GM18498 (cell line): ENCODE measurements around the gene SH3YL1.

Source experiments
- ATAC-seq: cut with Tn5 transposase; IDR thresholded peaks from one replicate; pipeline ENCODE4 v1.9.1; 2021; ENCODE audit warnings: mild to moderate bottlenecking, moderate library complexity; ENCODE audit not compliant: unreplicated experiment

SH3YL1 gene

DNA sequence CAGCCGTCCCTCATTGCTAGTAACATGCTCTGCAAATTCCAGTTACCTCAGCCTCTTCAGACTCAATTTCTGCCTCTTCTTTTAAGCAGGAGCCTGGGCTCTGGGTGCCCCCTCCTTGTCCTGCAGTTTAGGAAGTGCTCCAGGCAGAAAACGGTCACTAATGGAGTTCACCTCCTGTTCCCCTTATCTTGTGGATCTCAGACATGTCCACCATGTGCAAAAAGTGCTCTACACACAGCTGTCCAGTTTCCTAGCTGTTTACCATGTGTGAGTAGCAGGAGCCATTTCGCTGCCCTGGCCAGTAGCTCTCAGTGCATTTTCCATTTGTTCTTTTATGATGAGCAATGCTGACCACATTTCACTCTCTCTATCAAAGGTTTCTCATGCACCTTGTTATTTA lies 4.9 kb downstream of the SH3YL1 start:
- no peak for ATAC-seq

GRCh38 chr2:257842-258241 lies 6.0 kb downstream of the SH3YL1 start:
- ATAC-seq = no peak

- ATAC-seq = no peak
These were observed 6.4 kb downstream of the SH3YL1 start for GRCh38 chr2:257429-257828.

DNA sequence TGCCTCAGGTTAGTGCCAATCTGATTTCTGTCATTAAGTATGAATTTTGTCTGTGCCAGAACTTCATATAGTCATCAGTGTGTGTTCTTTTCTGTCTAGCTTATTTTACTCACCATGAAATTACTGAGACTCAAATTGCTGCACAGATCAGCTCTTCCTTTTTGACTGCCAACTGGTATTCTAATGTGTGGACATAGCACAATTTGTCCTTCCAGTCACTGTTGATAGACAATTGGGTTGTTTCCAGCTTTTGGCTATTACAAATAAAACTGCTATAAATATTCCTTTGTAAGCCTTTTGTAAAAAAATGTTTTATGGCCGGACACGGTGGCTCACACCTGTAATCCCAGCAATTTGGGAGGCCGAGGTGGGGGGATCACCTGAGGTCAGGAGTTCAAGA lies 7.7 kb downstream of the SH3YL1 start:
- ATAC-seq = no peak

GRCh38 chr2:255195-255594 lies 8.6 kb downstream of the SH3YL1 start:
- ATAC-seq = no peak

DNA sequence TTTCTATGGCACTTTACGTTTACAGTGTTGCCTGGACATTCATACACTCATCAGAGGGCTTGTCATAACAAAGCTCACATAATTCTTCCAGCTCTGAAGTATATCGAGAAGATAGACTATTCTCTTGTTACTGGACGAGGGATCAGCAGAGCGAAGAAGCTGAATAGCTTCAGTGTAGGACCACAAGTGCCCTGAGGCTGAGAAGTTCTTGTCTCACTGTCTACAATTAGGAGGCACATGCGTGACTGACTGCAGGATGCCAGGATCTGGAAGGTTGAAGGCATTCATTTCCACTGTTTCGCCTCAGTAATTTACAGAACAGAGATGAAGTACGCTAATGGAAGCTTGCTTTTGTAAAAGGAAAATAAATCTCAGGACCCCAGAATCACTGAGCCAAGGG lies 9.6 kb downstream of the SH3YL1 start:
- ATAC-seq = no peak

- no peak for ATAC-seq
These were observed 10.6 kb downstream of the SH3YL1 start for GRCh38 chr2:253202-253638.

DNA sequence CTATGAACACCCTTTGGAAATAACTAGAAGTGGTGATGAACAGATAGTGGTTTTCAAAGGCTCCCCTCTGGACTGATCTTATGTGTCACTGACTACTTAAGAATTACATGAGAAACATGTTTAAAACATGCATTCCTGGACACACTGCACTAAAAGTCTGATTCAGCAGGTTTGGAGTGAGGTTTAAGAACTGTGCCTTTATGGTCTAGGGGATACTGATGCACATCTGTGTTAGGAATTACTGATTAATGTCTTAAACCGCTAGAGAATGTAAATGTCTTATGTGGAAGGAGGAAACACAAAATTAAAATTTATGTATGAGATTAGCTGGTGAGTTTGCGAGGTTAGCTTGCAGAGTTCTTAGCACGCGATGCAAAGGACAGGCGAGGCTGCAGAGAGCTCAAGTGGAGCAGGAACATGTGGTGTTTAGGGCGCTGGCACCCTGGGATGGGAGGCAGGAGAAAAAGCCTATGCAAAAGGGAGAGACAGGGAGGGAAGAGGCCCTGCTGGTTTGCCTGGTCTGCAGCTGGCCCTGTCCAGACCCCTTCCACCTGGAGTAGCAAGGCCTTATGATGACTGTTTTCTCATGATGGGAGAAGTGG lies 11.7 kb downstream of the SH3YL1 start:
- ATAC-seq = no peak

GRCh38 chr2:249538-250042 lies 14.2 kb downstream of the SH3YL1 start:
- no peak for ATAC-seq

- ATAC-seq = no peak
These were observed 15.1 kb downstream of the SH3YL1 start for GRCh38 chr2:248724-249123.

GRCh38 chr2:246489-247144 lies 17.2 kb downstream of the SH3YL1 start:
- peak; percentile 64 for ATAC-seq

GRCh38 chr2:244547-244946 lies 19.3 kb downstream of the SH3YL1 start:
- ATAC-seq = no peak

- ATAC-seq = no peak
These were observed 25.0 kb downstream of the SH3YL1 start for GRCh38 chr2:238869-239268.

DNA sequence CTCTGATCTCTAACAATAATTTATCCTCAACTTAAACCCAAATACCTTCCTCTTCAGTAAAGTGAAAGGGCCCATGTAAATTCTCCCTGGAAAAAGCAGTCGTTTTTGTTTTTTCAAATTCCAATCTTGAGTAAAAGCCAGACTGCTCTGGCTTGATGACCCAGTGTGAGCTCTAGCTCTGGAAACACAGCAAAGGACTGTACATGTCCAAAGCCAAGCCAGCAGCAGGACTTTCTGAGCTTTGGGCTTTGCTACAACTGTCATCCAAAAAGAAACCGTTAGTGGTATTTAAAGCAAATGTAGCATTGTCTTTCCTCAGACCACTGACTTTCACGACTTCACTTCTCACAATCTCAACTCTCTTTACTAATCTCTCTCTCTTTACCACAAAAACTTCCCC lies 25.4 kb downstream of the SH3YL1 start:
- no peak for ATAC-seq

DNA sequence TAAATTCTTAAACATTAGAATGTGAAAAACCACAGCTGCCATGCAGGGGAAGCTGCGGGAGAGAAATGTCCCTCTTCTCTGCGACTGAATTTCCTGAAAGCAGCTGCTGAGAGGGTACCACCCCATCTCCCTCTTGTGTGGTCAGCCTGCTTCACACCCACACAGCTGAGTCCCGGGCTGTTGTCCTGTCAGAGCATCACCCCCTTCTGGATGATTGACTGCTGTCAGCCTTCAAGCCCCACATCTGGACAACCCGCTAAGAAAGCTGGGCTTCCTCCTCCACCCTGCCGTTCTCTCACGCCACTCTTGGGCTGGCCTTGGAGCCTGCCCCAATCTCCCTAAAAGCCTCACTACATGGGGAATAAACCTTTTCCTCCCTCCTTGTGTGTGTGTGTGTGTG lies 26.0 kb downstream of the SH3YL1 start:
- no peak for ATAC-seq

GRCh38 chr2:236993-237539 lies 26.8 kb downstream of the SH3YL1 start:
- no peak for ATAC-seq

- ATAC-seq = no peak
These were observed 29.4 kb downstream of the SH3YL1 start for GRCh38 chr2:234421-234820.

GRCh38 chr2:233030-233429 lies 30.8 kb downstream of the SH3YL1 start:
- no peak for ATAC-seq

- ATAC-seq = no peak
These were observed 32.2 kb downstream of the SH3YL1 start for GRCh38 chr2:231521-232185.

DNA sequence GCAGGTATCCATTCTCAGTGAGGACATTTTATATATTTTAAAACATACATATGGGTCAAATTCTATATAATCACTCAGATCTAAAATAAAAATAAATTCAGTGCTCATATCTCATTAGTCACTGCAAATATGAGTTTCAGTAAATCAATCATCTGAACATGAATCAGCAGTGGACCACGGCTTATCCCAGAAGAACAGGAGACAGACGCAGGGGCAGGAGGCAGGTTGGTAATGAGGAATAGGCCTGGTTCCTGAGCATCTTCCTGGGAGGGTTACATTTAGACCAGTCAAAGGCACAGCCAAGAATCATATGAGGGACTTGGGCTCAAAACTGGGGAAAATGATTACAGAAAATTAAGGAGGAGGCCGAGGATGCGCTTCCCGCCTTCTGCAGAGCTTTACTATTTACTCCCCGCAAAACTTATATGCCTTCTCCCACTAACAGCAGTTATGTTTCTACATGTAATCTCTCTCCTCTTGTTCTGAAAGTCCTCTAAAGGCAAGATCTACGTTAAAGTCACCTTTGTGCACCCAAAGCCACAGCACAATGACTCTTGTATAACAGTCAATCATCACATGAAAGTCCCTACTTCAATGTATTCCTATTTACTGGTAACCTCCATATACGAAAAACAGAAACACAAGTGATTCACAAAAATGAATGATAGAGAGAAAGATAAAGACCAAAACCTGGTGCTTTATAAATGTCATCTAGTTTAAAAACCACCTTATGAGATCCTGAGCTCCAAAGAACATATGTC lies 35.1 kb downstream of the SH3YL1 start:
- no peak for ATAC-seq

DNA sequence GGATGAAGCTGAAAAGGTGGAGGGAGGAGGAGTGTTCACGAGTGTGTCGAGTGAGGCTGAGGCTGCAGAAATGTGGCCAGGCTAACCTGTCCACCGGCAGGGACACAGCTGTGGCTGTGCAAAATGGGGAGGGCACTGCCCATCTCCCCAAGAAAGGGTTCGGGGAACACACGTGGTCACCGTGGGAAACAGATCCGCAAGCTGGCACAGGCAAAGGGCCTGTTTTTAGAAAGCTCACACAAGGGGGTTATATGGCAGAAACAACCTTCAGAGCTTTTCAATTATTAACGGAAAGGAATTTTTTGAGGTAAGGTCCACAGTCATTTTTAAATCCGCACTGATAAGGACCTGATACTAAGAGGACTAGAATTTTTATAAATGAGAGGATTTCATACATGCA lies 35.7 kb downstream of the SH3YL1 start:
- no peak for ATAC-seq
